ENCODE measurements around the gene TRMT61B. TPM values are rescaled to one million over a fixed set of nuclear protein-coding genes. Genes with fewer than 3 reads are reported as not detected.
A peak's percentile ranks its signal among the peaks of the same experiment; 100 is the strongest.

Gene TRMT61B
- total RNA-seq, 4 donors from 2014 or later, result 8.5 to 17.8 (median 10.5) TPM

GRCh38 chr2:28824207-28824606, 45.9 kb downstream of the TRMT61B start:
- Histone ChIP-seq H3K27me3 (no peaks in the 10 kb centered on the region), H3K9me3 (no peaks in the 10 kb centered on the region), H3K4me1 (peaks cover 0 to 6% (median 0%) of the 10 kb centered on the region in 4 donors), H3K36me3 (no peaks in the 10 kb centered on the region), H3K27ac (no peak overlapping the region), H3K4me3 (no peak overlapping the region)
- DNase-seq (ENCODE audit: low spot score in 2 of 2), result no peak
- WGBS, 2 donors, result 96 to 97% methylated on average over 2 of the region's 2 CpGs
- TF ChIP-seq EP300 (IDR thresholded peaks at IDR 0.05) (no peak), CTCF (IDR thresholded peaks at IDR 0.05) (no peak), POLR2A (IDR thresholded peaks at IDR 0.05) (no peak)

GRCh38 chr2:28822036-28822435, 48.1 kb downstream of the TRMT61B start:
- no peak for TF ChIP-seq POLR2A (IDR thresholded peaks at IDR 0.05)
- TF ChIP-seq EP300 (IDR thresholded peaks at IDR 0.05), result no peak
- TF ChIP-seq CTCF (IDR thresholded peaks at IDR 0.05), result no peak
- DNase-seq (ENCODE audit: low spot score in 2 of 2), result no peak

GRCh38 chr2:28821295-28821958, 48.7 kb downstream of the TRMT61B start:
- no peaks in the 10 kb centered on the region for H3K36me3 ChIP-seq
- no peak overlapping the region for H3K27ac ChIP-seq
- DNase-seq (ENCODE audit: low spot score in 2 of 2), result peak in 1 of 2 donors; percentile 77
- 5 to 6% methylated on average over 8 of the region's 8 CpGs for WGBS, 2 donors
- no peaks in the 10 kb centered on the region for H3K27me3 ChIP-seq
- TF ChIP-seq POLR2A (IDR thresholded peaks at IDR 0.05) (no peak), CTCF (IDR thresholded peaks at IDR 0.05) (peak; percentile 57 to 72 (median 61))
- H3K9me3 ChIP-seq, result no peaks in the 10 kb centered on the region
- peaks cover 0 to 6% (median 0%) of the 10 kb centered on the region in 4 donors for H3K4me1 ChIP-seq
- no peak overlapping the region for H3K4me3 ChIP-seq

More at GRCh38 chr2:28822036-28822435, 48.1 kb downstream of the TRMT61B start:
- no peak overlapping the region for H3K27ac ChIP-seq
- no peaks in the 10 kb centered on the region for H3K36me3 ChIP-seq
- peaks cover 0 to 6% (median 0%) of the 10 kb centered on the region in 4 donors for H3K4me1 ChIP-seq
- H3K27me3 ChIP-seq, result no peaks in the 10 kb centered on the region
- H3K4me3 ChIP-seq, result no peak overlapping the region
- no peaks in the 10 kb centered on the region for H3K9me3 ChIP-seq

- no peak for DNase-seq (ENCODE audit: low spot score in 2 of 2)
- Histone ChIP-seq H3K36me3 (no peaks in the 10 kb centered on the region), H3K9me3 (no peaks in the 10 kb centered on the region), H3K4me1 (peaks cover 0 to 6% (median 0%) of the 10 kb centered on the region in 4 donors), H3K27ac (no peak overlapping the region), H3K27me3 (no peaks in the 10 kb centered on the region), H3K4me3 (no peak overlapping the region)
- TF ChIP-seq CTCF (IDR thresholded peaks at IDR 0.05) (no peak), EP300 (IDR thresholded peaks at IDR 0.05) (no peak), POLR2A (IDR thresholded peaks at IDR 0.05) (no peak)
- WGBS, 2 donors, result 89 to 92% methylated on average over 3 of the region's 3 CpGs
These were observed 52.1 kb downstream of the TRMT61B start for GRCh38 chr2:28818053-28818452.

GRCh38 chr2:28810384-28811285, 59.5 kb downstream of the TRMT61B start, which contains the start of gene SPDYA:
SPDYA (plus strand) TSS chr2:28810834; CDS start chr2:28816015, 5,181 bp downstream.
- peak in 1 of 2 donors; percentile 4 for TF ChIP-seq EP300 (IDR thresholded peaks at IDR 0.05)
- TF ChIP-seq POLR2A (IDR thresholded peaks at IDR 0.05), result no peak
- 10 to 15% methylated on average over 36 to 64 of the region's 97 CpGs for WGBS, 2 donors
- peak within 1 kb of the TSS; percentile 23 to 53 (median 46) for H3K4me3 ChIP-seq
- peaks cover 0 to 16% (median 4%) of the 10 kb centered on the region in 4 donors for H3K4me1 ChIP-seq
- H3K27ac ChIP-seq, result peak within 1 kb of the TSS in 1 of 4 donors; percentile 15
- H3K27me3 ChIP-seq, result no peaks in the 10 kb centered on the region
- peak in 1 of 2 donors; percentile 23 for DNase-seq (ENCODE audit: low spot score in 2 of 2)
- H3K9me3 ChIP-seq, result no peaks in the 10 kb centered on the region
- peaks cover 0 to 16% (median 0%) of the 10 kb centered on the region in 3 donors for H3K36me3 ChIP-seq
